Left hindlimb (tissue), 1 donor: ENCODE results near the gene ERMP1.
"Not testable (repeated sequence)": the region's sequence is repeated elsewhere in the genome, so short reads cannot be mapped to it uniquely, and the experiment has no call there.

Experiments used
- DNase-seq: peaks from one replicate; pipeline ENCODE4 v3.0.0-alpha.2; 2018

The ERMP1 gene

GRCh38 chr9:5832538-5833529, at the start of gene ERMP1:
TSS of gene ERMP1 (minus strand) at chr9:5833117. CDS start at chr9:5833027, 90 bp downstream.
- DNase-seq: peak; percentile 92

- DNase-seq: not testable (repeated sequence)
These were observed 49.5 kb upstream of the ERMP1 start for GRCh38 chr9:5882244-5883012.

- no peak for DNase-seq
These were observed 46.7 kb upstream of the ERMP1 start for GRCh38 chr9:5879419-5880181.

- no peak for DNase-seq
These were observed 43.8 kb upstream of the ERMP1 start for GRCh38 chr9:5876711-5877110.

GRCh38 chr9:5876026-5876425, 43.1 kb upstream of the ERMP1 start:
- DNase-seq: no peak

GRCh38 chr9:5874048-5874447, 41.1 kb upstream of the ERMP1 start:
- DNase-seq: no peak

GRCh38 chr9:5873439-5873838, 40.5 kb upstream of the ERMP1 start:
- DNase-seq: no peak

GRCh38 chr9:5872511-5872910, 39.6 kb upstream of the ERMP1 start:
- no peak for DNase-seq

GRCh38 chr9:5871785-5872184, 38.9 kb upstream of the ERMP1 start:
- no peak for DNase-seq

- DNase-seq: no peak
These were observed 37.8 kb upstream of the ERMP1 start for GRCh38 chr9:5870691-5871090.

GRCh38 chr9:5870020-5870339, 37.1 kb upstream of the ERMP1 start:
- DNase-seq: no peak

GRCh38 chr9:5869315-5870019, 36.5 kb upstream of the ERMP1 start:
- no peak for DNase-seq

GRCh38 chr9:5868235-5868634, 35.3 kb upstream of the ERMP1 start:
- DNase-seq: no peak

- no peak for DNase-seq
These were observed 33.8 kb upstream of the ERMP1 start for GRCh38 chr9:5866685-5867084.

GRCh38 chr9:5866272-5866671, 33.4 kb upstream of the ERMP1 start:
- DNase-seq: no peak

GRCh38 chr9:5864446-5864845, 31.5 kb upstream of the ERMP1 start:
- no peak for DNase-seq

- no peak for DNase-seq
These were observed 30.3 kb upstream of the ERMP1 start for GRCh38 chr9:5863092-5863746.

GRCh38 chr9:5858833-5859232, 25.9 kb upstream of the ERMP1 start:
- no peak for DNase-seq

- no peak for DNase-seq
These were observed 25.0 kb upstream of the ERMP1 start for GRCh38 chr9:5857928-5858327.

- DNase-seq: no peak
These were observed 21.3 kb upstream of the ERMP1 start for GRCh38 chr9:5854063-5854790.

- DNase-seq: no peak
These were observed 20.7 kb upstream of the ERMP1 start for GRCh38 chr9:5853617-5854016.
